H9 (cell line): ENCODE measurements around the gene CCDC102A. TPM values are rescaled to one million over a fixed set of nuclear protein-coding genes. Genes with fewer than 3 reads are reported as not detected.

Source experiments
- DNase-seq: peaks from one replicate; pipeline ENCODE4 v3.0.0-alpha.2; 2017
- H2AFZ ChIP-seq: one replicate; pipeline ENCODE4 v1.6.1; 2013; ENCODE audit warnings: mild to moderate bottlenecking, low read length, control low read depth, moderate library complexity
- H2AK5ac ChIP-seq: 2 replicates; pipeline ENCODE4 v1.6.1; 2013; ENCODE audit warnings: low read length, control low read depth, mixed read lengths; ENCODE audit not compliant: insufficient read length
- H2BK120ac ChIP-seq: one replicate; pipeline ENCODE4 v1.6.1; 2013; ENCODE audit warnings: low read depth, mild to moderate bottlenecking, low read length, control low read depth, inconsistent platforms; ENCODE audit not compliant: poor library complexity, severe bottlenecking
- H2BK12ac ChIP-seq: 2 replicates; pipeline ENCODE4 v1.6.1; 2013; ENCODE audit warnings: low read length, control low read depth, mixed read lengths, low read depth; ENCODE audit not compliant: insufficient read length
- H2BK15ac ChIP-seq: 2 replicates; pipeline ENCODE4 v1.6.1; 2013; ENCODE audit warnings: low read depth, low read length, control low read depth
- H2BK20ac ChIP-seq: one replicate; pipeline ENCODE4 v1.6.1; 2013; ENCODE audit warnings: low read depth, mild to moderate bottlenecking, low read length, control low read depth, inconsistent platforms; ENCODE audit not compliant: poor library complexity, severe bottlenecking
- H2BK5ac ChIP-seq: 2 replicates; pipeline ENCODE4 v1.6.1; 2013; ENCODE audit warnings: low read length, control low read depth, mixed read lengths; ENCODE audit not compliant: insufficient read length
- H3K14ac ChIP-seq: 2 replicates; pipeline ENCODE4 v1.6.1; 2013; ENCODE audit warnings: low read length, control low read depth; ENCODE audit not compliant: insufficient read depth
- H3K18ac ChIP-seq: 2 replicates; pipeline ENCODE4 v1.6.1; 2013; ENCODE audit warnings: low read depth, mild to moderate bottlenecking, mixed read lengths, low read length, control low read depth; ENCODE audit not compliant: insufficient read length
- H3K23ac ChIP-seq: 2 replicates; pipeline ENCODE4 v1.6.1; 2013; ENCODE audit warnings: low read length, control low read depth, mixed read lengths, low read depth; ENCODE audit not compliant: insufficient read length
- H3K23me2 ChIP-seq: 2 replicates; pipeline ENCODE4 v1.6.1; 2013; ENCODE audit warnings: low read depth, mild to moderate bottlenecking, mixed read lengths, low read length, control low read depth; ENCODE audit not compliant: insufficient read length, poor library complexity, severe bottlenecking
- H3K27ac ChIP-seq: 2 replicates; pipeline ENCODE4 v1.5.1; 2013; ENCODE audit warnings: low read length, control low read depth, mixed read lengths, low read depth; ENCODE audit not compliant: insufficient read length
- H3K27me3 ChIP-seq: 2 replicates; pipeline ENCODE4 v1.6.1; 2013; ENCODE audit warnings: low read length, control low read depth, inconsistent platforms; ENCODE audit not compliant: insufficient read depth
- H3K4ac ChIP-seq: 2 replicates; pipeline ENCODE4 v1.6.1; 2013; ENCODE audit warnings: low read depth, mild to moderate bottlenecking, control low read depth, inconsistent platforms, low read length, moderate library complexity
- H3K4me1 ChIP-seq: 2 replicates; pipeline ENCODE4 v1.6.1; 2013; ENCODE audit warnings: low read length, control low read depth, inconsistent platforms; ENCODE audit not compliant: insufficient read depth
- H3K4me2 ChIP-seq: 2 replicates; pipeline ENCODE4 v1.6.1; 2013; ENCODE audit warnings: low read length, control low read depth, mixed read lengths; ENCODE audit not compliant: insufficient read length, insufficient read depth
- H3K56ac ChIP-seq: 2 replicates; pipeline ENCODE4 v1.6.1; 2013; ENCODE audit warnings: low read depth, mild to moderate bottlenecking, mixed read lengths, low read length, control low read depth; ENCODE audit not compliant: insufficient read length
- H3K79me1 ChIP-seq: 2 replicates; pipeline ENCODE4 v1.6.1; 2013; ENCODE audit warnings: low read depth, mild to moderate bottlenecking, moderate library complexity, low read length, control low read depth, inconsistent platforms; ENCODE audit not compliant: insufficient read depth, poor library complexity, severe bottlenecking
- H3K79me2 ChIP-seq: 2 replicates; pipeline ENCODE4 v1.6.1; 2013; ENCODE audit warnings: low read length, control low read depth, inconsistent platforms; ENCODE audit not compliant: insufficient read depth
- H3K9ac ChIP-seq: 2 replicates; pipeline ENCODE4 v1.6.1; 2013; ENCODE audit warnings: low read length, control low read depth, mixed read lengths; ENCODE audit not compliant: insufficient read length; ENCODE audit errors: extremely low read depth
- H3K9me3 ChIP-seq: one replicate; pipeline ENCODE4 v1.6.1; 2013; ENCODE audit warnings: low read depth, low read length, inconsistent platforms; ENCODE audit not compliant: control insufficient read depth
- H3T11ph ChIP-seq: one replicate; pipeline ENCODE4 v1.6.1; 2013; ENCODE audit warnings: mild to moderate bottlenecking, low read length, control low read depth, inconsistent platforms
- H4K20me1 ChIP-seq: one replicate; pipeline ENCODE4 v1.6.1; 2013; ENCODE audit not compliant: control insufficient read depth, insufficient read length, insufficient read depth
- H4K5ac ChIP-seq: 2 replicates; pipeline ENCODE4 v1.6.1; 2013; ENCODE audit warnings: low read depth, mild to moderate bottlenecking, mixed read lengths, low read length, control low read depth; ENCODE audit not compliant: insufficient read length
- H4K8ac ChIP-seq: replicated peaks from 2 replicates; pipeline ENCODE4 v1.6.1; 2013; ENCODE audit warnings: low read length, control low read depth, mixed read lengths, low read depth; ENCODE audit not compliant: insufficient read length
- H4K91ac ChIP-seq: 2 replicates; pipeline ENCODE4 v1.6.1; 2013; ENCODE audit warnings: low read depth, mild to moderate bottlenecking, moderate library complexity, mixed read lengths, low read length, control low read depth; ENCODE audit not compliant: insufficient read length
- H3K27ac Mint-ChIP-seq, 3 experiments: 2 replicates in 2 of 3; 3 replicates in 1 of 3; pipeline ENCODE4 v1.8.0; 2020 to 2021; ENCODE audit warnings: mixed read lengths in 3 of 3, mild to moderate bottlenecking in 1 of 3, moderate library complexity in 1 of 3
- H3K27me3 Mint-ChIP-seq: 2 replicates; pipeline ENCODE4 v1.8.0; 2021; ENCODE audit warnings: low read depth, mild to moderate bottlenecking, moderate library complexity, mixed read lengths
- H3K36me3 Mint-ChIP-seq, 3 experiments: 2 replicates in 2 of 3; 3 replicates in 1 of 3; pipeline ENCODE4 v1.8.0; 2020 to 2021; ENCODE audit warnings: low read depth in 3 of 3, mixed read lengths in 3 of 3; ENCODE audit not compliant: insufficient read depth in 1 of 3
- H3K4me1 Mint-ChIP-seq, 2 experiments: 2 replicates each; pipeline ENCODE4 v1.8.0; 2020; ENCODE audit warnings: mixed read lengths in 2 of 2
- H3K4me3 Mint-ChIP-seq, 2 experiments: 2 replicates in 1 of 2; 3 replicates in 1 of 2; pipeline ENCODE4 v1.8.0; 2020 to 2021; ENCODE audit warnings: mild to moderate bottlenecking in 2 of 2, mixed read lengths in 2 of 2, moderate library complexity in 1 of 2
- H3K9me3 Mint-ChIP-seq, 2 experiments: 2 replicates in 1 of 2; 3 replicates in 1 of 2; pipeline ENCODE4 v1.8.0; 2020; ENCODE audit warnings: mild to moderate bottlenecking in 2 of 2, mixed read lengths in 2 of 2, moderate library complexity in 1 of 2
- CTCF ChIP-seq: fragments of 200-600 bp; sonication (generic); conservative IDR thresholded peaks from 3 replicates; pipeline ENCODE4 v1.8.0; 2021; ENCODE audit warnings: antibody characterized with exemption, mild to moderate bottlenecking
- WGBS: extraction: QIAGEN DNeasy Blood & Tissue Kit; methylation state at CpG from one replicate; pipeline ENCODE4 v1.1.7; 2013; ENCODE audit warnings: missing lambda C conversion rate, low lambda C conversion rate, mixed read lengths; ENCODE audit not compliant: insufficient read length; ENCODE audit errors: extremely low coverage; 5-methylcytosine and 5-hydroxymethylcytosine counted together
- total RNA-seq: library from RNA; stranded (reverse); gene quantifications from 2 replicates; pipeline ENCODE4 v1.2.1, GENCODE V29; 2021

Gene CCDC102A
- total RNA-seq, 1 experiment from 2014 or later, result 8.2 TPM

- peaks cover 0 to 2% of the 10 kb centered on the region in 2 experiments; a peak in 1 of 5 replicates for H3K9me3 Mint-ChIP-seq
- H3K27ac Mint-ChIP-seq, result no peak overlapping the region
- no peak overlapping the region for H3K14ac ChIP-seq
- no peak overlapping the region for H2BK15ac ChIP-seq
- no peaks in the 10 kb centered on the region for H3K4me1 Mint-ChIP-seq
- H3K79me1 ChIP-seq, result no peaks in the 10 kb centered on the region
- H3K79me2 ChIP-seq, result no peaks in the 10 kb centered on the region
- no peak overlapping the region for H3K27ac ChIP-seq
- H2AK5ac ChIP-seq, result no peak overlapping the region
- H3K4me1 ChIP-seq, result no peaks in the 10 kb centered on the region
- H2AFZ ChIP-seq, result no peak overlapping the region
- H2BK5ac ChIP-seq, result no peak overlapping the region
- H3K4ac ChIP-seq, result no peak overlapping the region
- peaks cover 2 to 7% (median 2%) of the 10 kb centered on the region in 3 experiments; a peak in 4 of 7 replicates for H3K36me3 Mint-ChIP-seq
- H4K5ac ChIP-seq, result no peak overlapping the region
- no peak overlapping the region for H3K9ac ChIP-seq
- no peak overlapping the region for H2BK120ac ChIP-seq
- H4K8ac ChIP-seq, result no peak overlapping the region
- H3K4me3 Mint-ChIP-seq, result no peak overlapping the region
- peaks cover 2% of the 10 kb centered on the region for H3K27me3 Mint-ChIP-seq
- H3T11ph ChIP-seq, result no peak overlapping the region
- H4K20me1 ChIP-seq, result no peaks in the 10 kb centered on the region
- no peak overlapping the region for H2BK12ac ChIP-seq
- no CpG with 5 or more reads among the region's 10 CpGs for WGBS
- H3K18ac ChIP-seq, result no peak overlapping the region
- no peak overlapping the region for H3K23ac ChIP-seq
- no peak for TF ChIP-seq CTCF
- H2BK20ac ChIP-seq, result no peak overlapping the region
- no peaks in the 10 kb centered on the region for H3K27me3 ChIP-seq
- H3K9me3 ChIP-seq, result no peaks in the 10 kb centered on the region
- H3K23me2 ChIP-seq, result no peaks in the 10 kb centered on the region
- DNase-seq, result no peak
- H3K56ac ChIP-seq, result no peak overlapping the region
- H3K4me2 ChIP-seq, result no peak overlapping the region
- no peak overlapping the region for H4K91ac ChIP-seq
Measured at GRCh38 chr16:57516176-57516725, 20.1 kb downstream of the CCDC102A start.
